GM12875 (cell line): ENCODE results near the gene KCTD17.
A peak's percentile ranks its signal among the peaks of the same experiment; 100 is the strongest.

Experiments used
- H3K4me3 ChIP-seq: one replicate; pipeline ENCODE4 v1.5.1; 2011; ENCODE audit warnings: low read depth, low read length, control low read depth
- CTCF ChIP-seq: IDR thresholded peaks from 2 replicates; pipeline ENCODE4 v1.5.1; 2011; ENCODE audit warnings: low read depth, mild to moderate bottlenecking, control low read depth, inconsistent platforms, low read length, moderate library complexity, borderline replicate concordance; ENCODE audit not compliant: insufficient read depth

KCTD17 gene

GRCh38 chr22:37098976-37099591 lies 47.5 kb downstream of the KCTD17 start:
- peak; percentile 42 for TF ChIP-seq CTCF
- H3K4me3 ChIP-seq: no peak overlapping the region

GRCh38 chr22:37100589-37101127 lies 49.1 kb downstream of the KCTD17 start:
- TF ChIP-seq CTCF: no peak
- H3K4me3 ChIP-seq: no peak overlapping the region

GRCh38 chr22:37101311-37102066 lies 49.9 kb downstream of the KCTD17 start:
- no peak for TF ChIP-seq CTCF
- no peak overlapping the region for H3K4me3 ChIP-seq

GRCh38 chr22:37103151-37103550 lies 51.6 kb downstream of the KCTD17 start:
- no peak overlapping the region for H3K4me3 ChIP-seq
- no peak for TF ChIP-seq CTCF

GRCh38 chr22:37103656-37104452 lies 52.3 kb downstream of the KCTD17 start:
- no peak overlapping the region for H3K4me3 ChIP-seq
- TF ChIP-seq CTCF: no peak

- no peak overlapping the region for H3K4me3 ChIP-seq
- TF ChIP-seq CTCF: no peak
These were observed 53.6 kb downstream of the KCTD17 start for GRCh38 chr22:37105154-37105553.
